Medulla oblongata (tissue), 1 donor: ENCODE data around the gene MGST2.
A peak's percentile ranks its signal among the peaks of the same experiment; 100 is the strongest.
"Not testable (repeated sequence)": the region's sequence is repeated elsewhere in the genome, so short reads cannot be mapped to it uniquely, and the experiment has no call there.

Experiments
- DNase-seq: peaks from one replicate; pipeline ENCODE4 v3.0.0-alpha.2; 2015; ENCODE audit errors: extremely low spot score

MGST2 gene

GRCh38 chr4:139665690-139666529, at the start of gene MGST2:
Gene MGST2 (plus strand): TSS chr4:139665819. CDS start chr4:139666020, 201 bp downstream.
- DNase-seq: peak; percentile 58

DNA sequence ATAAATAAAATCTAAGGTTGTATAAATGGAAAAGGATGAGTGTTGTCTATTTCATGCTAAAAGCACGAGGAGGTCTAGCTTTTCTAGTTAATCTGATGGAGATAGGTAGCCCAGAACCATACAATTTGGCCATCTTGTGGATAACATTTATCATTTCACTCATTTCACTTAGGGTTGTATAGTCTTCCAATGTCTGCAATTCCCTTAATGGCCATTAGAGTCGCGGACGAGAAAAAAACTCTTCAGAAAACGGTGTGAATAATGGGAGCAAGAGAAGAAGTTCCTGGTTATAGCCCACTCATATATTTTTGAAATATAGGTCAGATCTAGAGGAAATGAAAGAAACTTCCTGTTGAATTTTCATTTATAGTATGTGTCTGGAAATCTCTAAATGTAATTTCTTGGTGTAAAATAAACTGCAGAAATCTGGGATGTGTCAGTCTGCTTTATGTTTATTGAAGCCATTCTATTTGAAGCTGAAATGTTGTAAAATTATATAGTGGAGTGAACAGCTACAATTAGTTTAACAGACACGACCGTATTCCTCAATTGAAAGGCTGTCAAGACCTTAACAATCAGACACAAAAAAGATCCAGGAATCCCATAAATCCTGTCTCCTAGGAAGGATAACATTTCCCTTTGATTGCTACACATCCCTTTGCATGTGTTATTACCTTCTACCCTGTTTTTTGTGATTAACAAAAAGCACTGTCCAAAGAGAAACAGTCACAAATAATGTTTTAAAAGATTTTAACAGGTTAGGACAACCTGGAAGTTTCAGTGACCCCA, 47.7 kb upstream of the MGST2 start:
- no peak for DNase-seq

GRCh38 chr4:139619644-139620043, 46.0 kb upstream of the MGST2 start:
- DNase-seq: no peak

- no peak for DNase-seq
Observed at GRCh38 chr4:139622901-139623381, 42.7 kb upstream of the MGST2 start.

DNA sequence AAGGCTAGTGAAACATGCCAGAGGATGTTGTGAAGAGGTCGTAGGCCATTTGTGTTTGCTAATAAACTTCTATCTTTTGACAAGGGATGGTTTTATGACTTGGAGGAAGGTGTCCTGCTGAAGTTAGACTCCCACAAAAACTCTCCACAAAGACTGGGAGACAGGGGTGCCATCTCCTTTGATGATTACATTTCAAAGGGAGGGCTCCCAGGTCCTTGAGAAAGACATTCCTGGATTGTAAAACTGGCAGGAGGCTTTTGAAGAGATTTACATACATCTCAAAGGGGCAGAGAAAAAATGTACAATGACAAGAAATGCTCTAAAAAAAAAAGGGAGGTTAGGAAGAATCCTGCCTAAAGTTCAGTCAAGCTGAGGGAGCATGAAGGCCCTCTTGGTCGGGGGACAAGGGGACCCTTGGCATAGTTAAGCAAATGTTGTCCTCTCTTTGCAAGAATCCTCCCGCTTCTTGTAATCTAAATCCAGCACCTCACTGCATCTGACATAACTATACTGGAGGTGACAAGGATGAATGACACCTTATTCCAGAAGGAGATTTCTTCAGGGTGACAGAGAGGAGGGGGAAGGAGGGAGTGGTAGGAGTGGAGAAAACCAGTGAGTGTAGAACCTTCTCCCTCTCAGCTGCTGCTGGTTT, 41.1 kb upstream of the MGST2 start:
- no peak for DNase-seq

DNA sequence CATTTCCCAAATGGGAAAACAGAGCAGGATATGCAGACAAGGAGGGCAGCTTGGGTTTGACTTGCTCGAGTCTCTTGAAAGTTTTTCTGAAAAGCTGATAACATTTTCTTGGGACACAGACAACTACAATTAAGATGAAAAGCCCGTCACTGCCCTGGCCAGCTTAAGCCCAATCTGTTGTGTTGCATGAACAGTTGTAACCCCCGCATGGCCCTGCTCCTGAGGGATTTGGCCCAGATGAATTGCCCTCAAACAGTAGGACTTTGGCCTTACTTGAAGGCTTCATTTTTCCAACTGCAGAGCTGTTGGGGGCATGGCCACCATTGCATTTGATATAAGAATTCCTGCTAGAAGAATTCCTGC, 40.5 kb upstream of the MGST2 start:
- no peak for DNase-seq

- DNase-seq: no peak
Observed at GRCh38 chr4:139625482-139625881, 40.1 kb upstream of the MGST2 start.

DNA sequence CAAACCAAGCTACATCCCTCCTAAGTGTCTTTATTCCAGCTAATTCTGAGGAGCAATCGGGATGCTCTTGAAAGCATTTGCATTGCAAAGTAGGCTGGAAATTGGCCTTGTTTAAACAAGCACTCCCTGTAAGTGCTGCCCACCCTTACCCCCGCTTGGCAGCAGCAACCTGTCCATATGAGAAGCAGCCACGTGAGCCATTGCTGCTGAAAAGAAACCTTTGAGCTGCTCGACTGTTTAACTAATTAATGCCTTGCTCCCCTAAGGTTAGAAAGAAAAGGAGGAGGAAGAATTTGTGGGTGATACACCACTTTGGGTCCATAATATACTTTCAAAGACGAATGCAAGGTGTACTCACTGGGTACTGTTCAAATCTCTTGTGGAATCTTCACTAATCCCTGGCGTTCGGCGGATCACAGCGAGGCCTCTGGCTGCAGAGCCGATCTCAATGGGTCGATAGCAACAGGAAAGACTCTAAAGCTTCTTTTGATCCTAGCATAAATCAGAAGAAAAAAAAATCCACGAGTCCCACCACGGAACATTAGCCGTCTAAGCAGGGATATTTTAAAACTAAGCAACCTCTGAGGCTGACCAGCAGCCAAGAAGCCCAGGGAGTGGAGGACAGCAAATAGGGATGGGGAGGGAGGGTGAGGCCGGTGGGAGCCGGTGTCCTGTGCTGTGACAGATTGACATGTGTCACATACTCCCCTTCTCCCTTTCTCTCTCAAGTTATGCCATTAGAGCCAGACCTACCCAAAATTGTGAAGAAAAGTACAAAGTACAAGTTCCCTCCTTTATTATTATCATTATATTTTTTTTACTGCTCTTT, 37.2 kb upstream of the MGST2 start:
- peak; percentile 31 for DNase-seq

DNA sequence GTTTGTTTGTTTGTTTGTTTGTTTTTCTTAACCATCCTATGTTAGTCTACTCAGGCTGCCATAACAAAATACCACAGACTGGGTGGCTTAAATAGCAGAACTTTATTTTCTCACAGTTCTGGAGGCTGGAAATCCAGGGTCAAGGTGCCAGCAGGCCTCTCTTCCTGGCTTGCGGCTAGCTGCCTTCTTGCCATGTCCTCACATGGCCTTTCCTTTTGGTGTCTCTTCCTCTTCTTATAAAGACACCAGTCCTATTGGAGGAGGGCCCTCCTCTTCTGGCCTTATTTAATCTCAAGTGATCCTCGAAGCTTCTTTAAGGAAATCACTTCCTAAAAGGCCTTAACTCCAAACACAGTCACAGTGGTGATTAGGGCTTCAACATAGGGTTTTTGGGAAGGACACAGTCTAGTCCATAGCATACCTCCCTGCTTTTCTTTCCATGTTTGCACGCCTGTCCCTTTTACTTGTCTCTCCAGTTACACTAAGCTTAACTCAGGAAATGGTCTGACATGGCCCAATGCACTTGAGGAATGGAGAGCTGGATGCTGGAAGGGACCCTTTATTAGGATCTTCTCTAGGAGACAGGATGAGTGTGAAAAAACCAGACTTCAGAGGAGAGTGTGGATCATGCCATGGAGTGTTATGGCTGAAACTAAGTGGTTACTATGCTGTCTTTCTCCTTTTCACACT, 36.0 kb upstream of the MGST2 start:
- DNase-seq: no peak

- DNase-seq: no peak
Observed at GRCh38 chr4:139630126-139630495, 35.5 kb upstream of the MGST2 start.

DNA sequence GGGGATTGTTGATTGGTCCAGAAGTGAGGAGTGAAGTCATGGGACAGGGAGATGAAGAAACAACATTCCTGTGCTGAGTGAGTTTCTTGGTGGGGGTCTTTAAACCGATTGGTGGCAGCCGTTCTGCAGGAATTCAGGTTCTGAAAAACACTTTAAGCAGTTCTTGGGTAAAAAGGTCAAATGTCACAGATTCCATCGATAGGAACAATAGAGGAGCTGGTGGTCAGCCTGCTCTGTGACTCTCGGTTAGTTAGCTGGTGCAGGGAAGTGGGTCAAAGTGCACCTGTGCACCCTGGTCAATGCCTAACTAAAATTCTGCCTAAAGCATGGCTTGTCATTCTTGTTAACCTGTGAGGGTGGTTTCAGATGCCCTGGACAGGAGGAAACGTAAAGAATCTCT, 34.6 kb upstream of the MGST2 start:
- DNase-seq: no peak

GRCh38 chr4:139631791-139632190, 33.8 kb upstream of the MGST2 start:
- no peak for DNase-seq

DNA sequence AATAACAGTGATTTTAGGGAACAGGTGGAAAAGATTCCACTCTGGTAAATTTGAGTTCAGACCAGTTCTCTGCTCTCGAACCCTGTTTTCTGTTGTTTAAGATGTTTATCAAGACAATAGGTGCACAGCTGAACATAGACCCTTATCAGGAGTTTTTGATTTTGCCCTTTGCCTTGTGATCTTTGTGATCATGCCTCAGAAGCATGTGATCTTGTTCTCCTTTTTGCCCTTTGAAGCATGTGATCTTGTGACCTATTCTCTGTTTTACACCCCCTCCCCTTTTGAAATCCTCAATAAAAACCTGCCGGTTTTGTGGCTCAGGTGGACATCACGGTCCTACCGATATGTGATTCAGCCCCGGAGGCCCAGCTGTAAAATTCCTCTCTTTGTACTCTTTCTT, 32.9 kb upstream of the MGST2 start:
- DNase-seq: not testable (repeated sequence)

DNA sequence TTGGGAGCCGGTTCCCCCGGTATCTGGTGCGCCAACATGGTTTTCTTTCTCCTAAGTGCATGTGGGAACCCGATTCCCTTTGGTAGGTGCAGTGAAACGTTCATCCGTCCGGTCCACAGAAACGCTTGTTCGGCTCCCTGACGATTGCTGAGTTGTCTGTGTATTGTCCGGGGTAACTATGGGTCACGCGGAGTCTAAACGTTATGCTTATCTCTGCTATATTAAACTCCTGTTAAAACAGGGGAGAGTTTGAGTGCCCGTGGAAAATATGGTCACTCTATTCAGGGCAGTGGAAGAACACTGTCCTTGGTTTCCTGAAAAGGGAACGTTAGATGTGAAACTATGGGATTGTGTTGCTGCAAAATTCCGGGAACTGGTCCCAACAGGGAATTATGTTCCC, 32.4 kb upstream of the MGST2 start:
- no peak for DNase-seq

GRCh38 chr4:139633661-139634060, 32.0 kb upstream of the MGST2 start:
- DNase-seq: peak; percentile 71

DNA sequence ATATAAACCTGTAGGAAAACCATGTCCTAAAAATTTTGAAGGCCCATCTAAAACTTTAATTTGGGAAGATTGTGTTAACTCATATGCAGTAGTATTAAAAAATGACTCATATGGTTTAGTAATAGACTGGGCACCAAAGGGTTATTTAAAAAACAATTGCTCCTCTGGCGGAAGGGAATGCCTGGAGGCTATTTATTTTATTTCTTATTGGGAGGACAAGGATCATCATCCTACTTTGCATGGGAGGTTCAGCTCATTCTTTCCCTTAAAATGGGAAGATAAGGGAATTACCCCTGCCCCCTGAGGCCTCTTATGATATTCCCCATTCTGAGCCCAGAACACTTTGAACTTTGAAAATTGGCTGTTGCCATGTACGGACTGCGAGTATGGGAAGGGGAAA, 29.7 kb upstream of the MGST2 start:
- no peak for DNase-seq

DNA sequence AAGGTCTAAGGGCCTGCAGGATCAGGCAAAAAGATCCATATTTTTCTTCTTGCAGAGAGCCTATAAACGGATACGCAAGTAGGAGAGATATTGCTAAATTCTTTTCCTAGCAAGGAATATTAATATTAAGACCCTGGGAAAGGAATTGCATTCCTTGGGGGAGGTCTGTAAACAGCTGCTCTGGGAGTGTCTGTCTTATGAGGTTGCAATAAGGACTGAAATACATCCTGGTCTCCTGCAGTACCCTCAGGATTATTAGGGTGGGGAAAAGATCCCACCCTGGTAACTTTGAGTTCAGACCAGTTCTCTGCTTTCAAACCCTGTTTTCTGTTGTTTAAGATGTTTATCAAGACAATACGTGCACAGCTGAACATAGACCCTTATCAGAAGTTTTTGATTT, 27.3 kb upstream of the MGST2 start:
- not testable (repeated sequence) for DNase-seq

- DNase-seq: no peak
Observed at GRCh38 chr4:139639654-139640053, 26.0 kb upstream of the MGST2 start.

DNA sequence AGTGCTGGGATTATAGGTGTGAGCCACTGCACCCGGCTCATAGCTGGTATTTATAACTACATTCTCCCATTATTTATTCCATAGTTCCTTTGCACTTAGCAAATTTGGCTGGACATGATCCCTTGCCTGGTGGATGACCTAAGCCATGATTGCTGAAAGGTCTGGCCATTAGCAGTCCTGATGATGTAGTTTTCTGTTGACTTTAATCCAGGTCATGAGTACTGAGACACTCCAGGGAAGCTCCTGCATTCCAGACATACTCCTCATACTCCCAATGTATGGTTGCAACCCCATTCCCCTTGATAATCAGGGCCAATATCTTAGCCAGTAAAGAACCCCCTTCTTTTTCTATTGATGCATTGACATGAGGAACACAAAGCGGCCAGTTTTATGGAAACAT, 24.4 kb upstream of the MGST2 start:
- DNase-seq: no peak

GRCh38 chr4:139642364-139642763, 23.3 kb upstream of the MGST2 start:
- no peak for DNase-seq
